GM12892 (cell line): ENCODE results near the gene FKRP.

Experiments used
- POLR2AphosphoS5 ChIP-seq: IDR thresholded peaks from 2 replicates; pipeline ENCODE4 v1.6.1; 2011; ENCODE audit warnings: low read depth, low read length, control low read depth
- TAF1 ChIP-seq: IDR thresholded peaks from 2 replicates; pipeline ENCODE4 v1.6.1; 2011; ENCODE audit warnings: low read depth, mild to moderate bottlenecking, control low read depth, low read length, borderline replicate concordance

DNA sequence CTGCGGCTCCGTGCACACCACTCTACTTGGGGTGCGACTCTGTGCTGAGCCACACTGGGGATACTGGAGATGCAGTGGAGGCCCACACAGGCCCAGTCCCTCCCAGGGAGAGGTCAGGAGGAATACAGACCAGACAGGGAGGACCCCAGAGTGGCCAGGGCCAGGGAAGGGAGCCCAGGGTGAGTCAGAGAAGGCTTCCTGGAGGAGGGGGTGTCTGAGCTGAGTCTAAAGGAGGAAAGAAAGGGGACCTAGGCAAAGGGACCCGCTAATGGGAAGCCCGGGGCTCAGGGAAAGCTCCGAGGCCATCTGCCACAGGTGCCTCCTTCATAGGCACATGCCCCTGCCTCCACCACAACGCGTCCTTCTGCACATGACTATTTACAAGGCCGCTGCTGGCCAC is 15.7 kb upstream of the FKRP start:
- no peak for TF ChIP-seq TAF1
- no peak for TF ChIP-seq POLR2AphosphoS5
